GM21786 (cell line): Measurements from ENCODE around the gene DOC2B.

Experiments
- ATAC-seq: cut with Tn5 transposase; IDR thresholded peaks from one replicate; pipeline ENCODE4 v1.9.1; 2021; ENCODE audit not compliant: unreplicated experiment

Gene DOC2B

DNA sequence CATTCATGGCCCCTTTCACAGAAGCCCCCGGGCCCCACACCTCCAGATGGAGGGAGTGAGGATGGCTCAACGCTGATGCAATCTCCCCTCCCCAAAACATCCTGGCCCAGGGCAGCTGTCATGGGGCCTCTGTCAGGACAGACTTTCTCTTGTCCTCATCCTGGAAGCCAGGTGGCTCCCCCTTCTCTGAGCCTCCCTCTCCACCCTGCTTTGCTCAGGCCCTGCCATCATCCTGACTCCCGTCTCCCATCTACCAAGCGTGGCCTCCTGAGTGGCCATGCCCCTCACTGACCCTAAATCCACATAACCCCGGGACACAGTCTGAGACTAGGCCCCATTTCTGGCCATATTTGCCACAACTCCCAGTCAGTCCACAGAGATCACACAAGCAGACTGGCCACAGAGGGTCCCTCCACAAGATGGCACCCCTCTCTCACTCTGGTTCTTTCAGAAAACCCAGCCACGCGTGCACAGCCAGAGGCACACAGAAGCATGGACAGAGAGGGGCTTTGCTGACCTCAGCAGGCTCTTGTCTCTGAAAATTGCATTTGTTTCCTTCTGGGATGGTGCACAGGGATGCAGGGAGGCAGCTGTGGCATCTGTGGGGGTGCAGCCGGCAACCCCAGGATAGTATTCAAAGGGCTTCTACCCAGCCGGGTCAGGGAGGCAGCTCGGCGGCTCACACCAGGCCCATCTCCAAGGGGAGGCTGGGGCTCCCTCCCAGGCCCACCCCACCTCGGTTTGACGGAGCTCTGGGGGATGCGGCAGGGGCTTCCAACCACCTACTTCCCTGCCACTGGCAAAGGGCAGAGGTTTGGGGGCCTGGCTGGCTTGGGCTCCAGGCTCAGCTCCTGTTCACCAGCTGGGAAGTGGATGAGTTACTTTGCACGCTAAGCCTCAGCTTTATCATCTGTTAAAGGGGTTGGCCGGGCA is 16.9 kb downstream of the DOC2B start:
- no peak for ATAC-seq

GRCh38 chr17:163514-164098 is 17.8 kb downstream of the DOC2B start:
- ATAC-seq = no peak

- ATAC-seq = no peak
Measured at GRCh38 chr17:162689-163088, 18.8 kb downstream of the DOC2B start.

DNA sequence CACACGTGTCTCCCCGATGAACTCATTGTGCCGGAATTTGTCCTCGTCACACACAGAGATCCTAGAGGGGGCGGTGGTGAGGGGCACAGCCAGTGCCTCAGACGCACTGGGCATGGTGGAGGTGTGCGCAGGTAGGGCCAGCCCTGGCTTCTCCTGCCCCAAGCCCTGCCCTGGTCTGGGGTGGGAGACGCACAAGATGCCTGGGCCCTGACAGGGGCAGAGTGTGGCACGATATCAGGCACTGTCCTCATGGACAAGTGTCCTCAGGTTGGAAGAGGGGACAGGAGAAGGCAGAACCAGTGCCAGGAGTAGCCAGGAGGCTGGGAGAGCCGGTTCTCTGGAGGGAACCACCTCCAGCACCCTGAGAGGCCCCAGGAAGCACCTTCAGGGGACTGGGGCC is 20.0 kb downstream of the DOC2B start:
- no peak for ATAC-seq

DNA sequence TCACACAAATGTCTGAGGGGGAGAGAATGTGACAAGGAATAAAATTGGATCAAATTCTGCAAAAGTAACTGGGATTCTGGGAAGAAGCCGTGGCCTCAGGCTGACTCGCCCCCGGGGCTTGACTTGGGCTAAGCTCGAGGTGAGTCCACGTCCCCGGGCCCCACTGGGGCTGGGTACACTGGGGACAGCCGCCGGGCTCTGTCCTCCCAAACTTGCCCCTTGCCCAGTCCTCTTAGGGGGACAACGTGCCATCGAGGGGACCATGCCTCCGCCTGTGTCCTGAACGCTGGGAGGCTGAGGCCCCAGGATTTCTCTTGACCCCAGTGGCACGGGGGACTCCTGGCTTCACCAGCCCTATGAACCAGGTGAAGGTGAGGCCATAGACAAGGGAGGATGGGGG is 21.1 kb downstream of the DOC2B start:
- no peak for ATAC-seq

DNA sequence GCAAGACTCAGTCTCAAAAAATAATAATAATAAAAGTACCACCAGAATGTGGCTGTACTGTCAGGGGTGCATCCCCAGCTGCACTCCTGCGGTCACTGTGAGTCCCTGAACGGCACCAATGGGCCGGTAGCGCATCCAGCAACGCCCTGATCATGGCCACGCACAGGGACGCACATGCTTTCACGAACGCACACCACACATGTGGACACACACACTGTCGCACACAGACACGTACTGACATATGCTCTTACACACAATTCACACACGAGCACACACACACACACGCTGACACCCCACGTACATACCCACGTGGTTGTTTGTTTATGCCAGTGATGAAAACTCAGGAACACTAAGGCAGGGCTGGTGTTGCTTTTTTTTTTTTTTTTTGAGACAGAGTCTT is 21.8 kb downstream of the DOC2B start:
- no peak for ATAC-seq

DNA sequence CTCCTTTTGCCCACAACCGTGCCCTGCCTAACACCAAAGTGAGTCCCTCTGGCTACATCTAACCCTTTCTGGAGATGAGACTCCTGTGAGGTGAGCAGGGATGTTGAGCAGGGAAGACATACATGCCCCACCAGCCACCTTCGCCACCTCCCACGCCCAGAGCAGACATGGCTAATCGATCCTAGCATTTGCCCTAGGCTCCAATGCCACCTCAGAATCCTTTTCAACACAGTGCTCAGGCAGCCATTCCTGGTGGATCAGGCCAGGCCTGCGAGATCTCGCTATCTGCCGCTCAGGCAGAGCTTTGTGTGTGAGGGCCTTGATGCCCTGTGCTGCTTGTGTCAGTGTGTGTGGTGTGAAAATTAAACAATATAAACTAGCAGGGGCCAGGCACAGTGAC is 23.1 kb downstream of the DOC2B start:
- ATAC-seq = no peak

DNA sequence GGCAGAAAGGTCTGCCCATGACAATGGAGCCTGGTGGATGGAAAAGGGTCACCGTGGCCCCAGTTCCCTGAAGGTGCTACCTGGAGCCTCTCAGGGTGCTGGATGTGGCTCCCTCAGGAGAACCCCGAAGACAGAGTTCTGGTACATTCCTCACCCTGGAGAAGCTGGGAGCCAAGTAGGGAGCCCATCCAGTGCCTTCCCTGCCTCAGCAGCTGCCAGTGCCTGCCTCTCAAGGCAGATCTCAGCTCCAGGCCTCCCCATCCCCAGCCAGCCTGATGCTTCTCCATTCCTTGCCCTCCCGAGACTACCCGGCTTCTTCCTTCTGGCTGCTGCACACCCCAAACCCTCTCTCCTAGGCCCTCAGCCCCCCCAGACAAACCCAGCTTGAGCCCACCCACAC is 23.5 kb downstream of the DOC2B start:
- no peak for ATAC-seq

- ATAC-seq = no peak
Measured at GRCh38 chr17:156946-157345, 24.5 kb downstream of the DOC2B start.

DNA sequence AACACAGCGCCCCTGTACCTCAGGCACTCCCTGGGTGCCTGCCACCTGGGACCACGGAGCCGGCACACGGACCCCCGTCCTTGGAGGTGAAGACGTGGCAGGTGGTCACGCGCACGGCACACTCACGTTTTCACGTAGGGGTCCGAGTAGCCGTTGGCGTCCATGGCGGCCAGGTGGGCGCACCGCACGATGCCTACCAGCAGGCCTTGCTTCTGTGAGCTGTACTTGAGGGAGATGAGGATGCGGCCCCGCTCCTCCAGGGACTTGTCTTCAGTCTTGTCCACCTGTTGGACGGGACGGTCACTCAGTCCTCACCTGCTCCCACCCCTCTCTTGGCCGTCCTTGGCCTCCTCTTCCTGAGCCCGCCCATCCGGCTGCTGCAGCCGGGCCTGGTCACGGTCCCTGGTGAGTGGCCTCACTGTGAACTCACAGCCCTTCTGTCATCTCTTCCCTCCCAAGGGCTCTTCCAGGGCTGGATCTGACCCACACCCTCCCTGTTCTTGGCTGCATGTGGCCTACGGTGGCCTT is 25.3 kb downstream of the DOC2B start:
- ATAC-seq = no peak

DNA sequence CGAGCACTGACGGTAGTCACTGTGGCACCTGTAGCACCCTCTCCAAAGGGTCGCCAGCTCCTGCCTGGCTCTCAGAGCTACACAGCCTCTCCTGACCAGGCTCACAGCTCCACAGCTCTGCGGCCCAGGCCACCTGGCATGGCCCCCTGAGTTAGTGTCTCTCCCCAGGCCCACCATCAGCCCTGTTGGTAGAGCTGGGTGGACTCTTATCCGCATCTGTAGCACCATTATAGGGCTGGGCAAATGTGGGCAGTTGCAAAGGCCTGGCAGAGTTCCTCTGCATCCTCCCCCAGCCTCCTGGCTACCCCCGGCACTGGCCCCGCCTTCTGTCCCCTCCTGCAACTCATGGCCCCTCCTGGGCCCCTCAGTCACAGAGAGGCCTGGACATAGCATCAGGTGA is 25.9 kb downstream of the DOC2B start:
- ATAC-seq = no peak

DNA sequence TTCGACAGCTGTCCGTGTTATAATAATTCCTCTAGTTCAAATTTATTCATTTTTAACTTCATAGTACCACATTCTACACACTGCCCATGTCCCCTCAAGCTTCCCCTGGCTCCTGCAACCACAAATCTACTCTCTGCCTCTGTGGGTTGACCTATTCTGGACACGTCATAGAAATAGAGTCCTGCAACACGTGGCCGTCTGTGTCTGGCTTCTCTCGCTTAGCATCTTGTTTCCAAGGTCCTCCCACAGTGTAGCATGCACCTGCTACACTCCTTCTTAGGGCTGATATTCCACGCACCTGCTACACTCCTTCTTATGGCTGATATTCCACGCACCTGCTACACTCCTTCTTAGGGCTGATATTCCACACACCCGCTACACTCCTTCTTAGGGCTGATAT is 27.6 kb downstream of the DOC2B start:
- ATAC-seq = no peak

DNA sequence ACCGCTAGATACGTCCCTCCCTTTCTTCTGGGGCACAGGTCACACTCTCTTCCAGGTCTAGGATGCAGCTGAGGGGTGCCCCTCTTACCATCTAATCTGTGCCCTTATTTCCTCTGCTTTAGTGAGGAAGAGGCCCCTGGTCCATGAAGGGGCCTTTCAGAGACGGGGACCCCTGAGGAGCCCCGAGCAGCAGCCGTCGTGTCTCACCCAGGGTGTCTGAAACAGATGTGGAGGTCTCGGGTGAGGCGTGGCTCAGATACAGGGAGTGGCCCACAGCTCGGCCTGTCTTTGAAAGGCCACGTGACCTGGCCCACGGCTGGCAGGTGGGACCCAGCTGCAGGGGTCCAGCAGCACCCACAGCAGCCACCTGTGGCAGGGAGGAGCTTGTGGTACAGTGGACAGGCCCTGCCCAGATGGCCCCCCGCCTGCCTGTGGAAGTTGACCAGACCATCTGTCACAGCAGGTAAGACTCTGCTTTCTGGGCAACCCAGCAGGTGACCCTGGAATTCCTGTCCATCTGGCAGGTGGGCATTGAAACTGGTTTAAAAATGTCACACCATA is 28.5 kb downstream of the DOC2B start:
- ATAC-seq = no peak

DNA sequence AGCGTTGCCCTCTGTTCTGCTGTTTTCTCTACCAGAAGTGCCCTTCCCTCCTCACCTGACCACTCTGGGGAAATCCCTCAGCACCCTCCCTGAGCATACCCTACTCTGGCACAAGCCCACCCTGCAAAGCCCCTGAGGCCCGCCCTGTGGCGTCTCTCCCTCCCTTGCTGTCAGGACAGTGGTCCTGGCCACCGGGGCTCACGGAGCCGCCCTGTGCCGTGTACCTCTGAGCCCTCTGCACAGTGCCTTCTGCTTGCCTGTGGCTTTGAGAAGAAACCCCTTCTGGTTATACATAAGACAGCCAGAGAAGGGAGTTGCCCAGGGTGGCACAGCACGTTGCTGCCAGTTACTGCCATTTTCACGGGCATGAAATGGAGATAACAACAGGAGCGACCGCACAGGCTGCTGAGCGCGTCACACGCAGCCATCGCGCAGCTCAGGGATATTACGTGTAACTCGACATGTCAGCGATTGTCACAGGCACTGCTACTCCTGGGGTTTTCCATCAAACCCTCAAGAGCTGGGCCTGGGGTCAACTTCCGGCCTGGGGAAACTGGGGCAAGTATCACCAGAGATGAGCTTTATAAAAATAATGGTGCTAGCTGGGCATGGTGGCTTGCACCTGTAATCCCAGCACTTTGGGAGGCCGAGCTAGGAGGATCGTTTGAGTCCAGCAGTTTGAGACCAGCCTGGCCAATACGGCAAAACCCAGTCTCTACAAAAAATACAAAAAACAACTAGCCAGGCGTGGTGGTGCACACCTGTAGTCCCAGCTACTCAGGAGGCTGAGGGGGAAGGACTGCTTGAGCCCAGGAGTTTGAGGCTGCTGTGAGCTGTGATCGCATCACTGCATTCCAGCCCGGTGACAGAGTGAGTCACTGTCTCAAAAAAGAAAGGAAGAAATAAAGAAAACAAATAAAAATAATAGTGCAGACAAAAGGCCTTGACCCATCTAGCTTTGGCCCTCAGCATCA is 29.3 kb downstream of the DOC2B start:
- ATAC-seq = no peak

DNA sequence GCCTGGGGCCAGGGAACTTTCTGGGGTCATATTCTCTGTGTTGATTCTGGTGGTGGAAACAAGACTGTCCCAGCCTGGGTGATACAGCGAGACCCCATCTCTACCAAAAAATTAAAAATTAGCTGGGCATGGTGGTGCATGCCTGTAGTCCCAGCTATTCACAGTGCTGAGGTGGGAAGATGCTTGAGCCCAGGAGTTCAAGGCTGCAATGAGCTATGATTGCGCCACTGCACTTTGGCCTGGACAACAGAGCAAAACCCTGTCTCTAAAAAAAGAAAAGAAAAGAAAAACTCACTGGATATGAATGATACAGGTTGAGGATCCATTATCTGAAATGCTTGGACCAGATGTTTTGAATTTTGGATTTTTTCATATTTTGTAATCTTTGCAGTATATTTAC is 30.4 kb downstream of the DOC2B start:
- ATAC-seq = no peak

GRCh38 chr17:149897-150584 is 31.4 kb downstream of the DOC2B start:
- ATAC-seq = no peak

DNA sequence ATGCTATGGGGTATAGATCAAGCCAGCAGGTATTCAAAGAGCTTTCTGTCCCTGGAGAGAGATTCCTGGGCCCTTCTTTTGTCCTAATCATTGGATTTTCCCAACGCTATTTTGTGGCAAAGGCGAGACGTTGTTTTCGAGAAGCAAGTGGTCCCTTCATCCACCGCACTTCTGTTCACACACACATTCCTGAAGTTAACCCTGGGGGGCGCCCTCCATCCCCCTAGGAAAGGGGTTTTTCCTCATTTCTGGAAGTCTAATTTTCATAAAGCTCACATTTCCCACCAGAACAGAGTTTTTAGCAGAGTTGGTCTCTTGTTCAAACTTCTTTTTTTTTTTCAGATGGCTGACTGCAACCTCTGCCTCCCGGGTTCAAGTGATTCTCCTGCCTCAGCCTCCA is 32.2 kb downstream of the DOC2B start:
- no peak for ATAC-seq

GRCh38 chr17:148757-149156 is 32.7 kb downstream of the DOC2B start:
- ATAC-seq = no peak

DNA sequence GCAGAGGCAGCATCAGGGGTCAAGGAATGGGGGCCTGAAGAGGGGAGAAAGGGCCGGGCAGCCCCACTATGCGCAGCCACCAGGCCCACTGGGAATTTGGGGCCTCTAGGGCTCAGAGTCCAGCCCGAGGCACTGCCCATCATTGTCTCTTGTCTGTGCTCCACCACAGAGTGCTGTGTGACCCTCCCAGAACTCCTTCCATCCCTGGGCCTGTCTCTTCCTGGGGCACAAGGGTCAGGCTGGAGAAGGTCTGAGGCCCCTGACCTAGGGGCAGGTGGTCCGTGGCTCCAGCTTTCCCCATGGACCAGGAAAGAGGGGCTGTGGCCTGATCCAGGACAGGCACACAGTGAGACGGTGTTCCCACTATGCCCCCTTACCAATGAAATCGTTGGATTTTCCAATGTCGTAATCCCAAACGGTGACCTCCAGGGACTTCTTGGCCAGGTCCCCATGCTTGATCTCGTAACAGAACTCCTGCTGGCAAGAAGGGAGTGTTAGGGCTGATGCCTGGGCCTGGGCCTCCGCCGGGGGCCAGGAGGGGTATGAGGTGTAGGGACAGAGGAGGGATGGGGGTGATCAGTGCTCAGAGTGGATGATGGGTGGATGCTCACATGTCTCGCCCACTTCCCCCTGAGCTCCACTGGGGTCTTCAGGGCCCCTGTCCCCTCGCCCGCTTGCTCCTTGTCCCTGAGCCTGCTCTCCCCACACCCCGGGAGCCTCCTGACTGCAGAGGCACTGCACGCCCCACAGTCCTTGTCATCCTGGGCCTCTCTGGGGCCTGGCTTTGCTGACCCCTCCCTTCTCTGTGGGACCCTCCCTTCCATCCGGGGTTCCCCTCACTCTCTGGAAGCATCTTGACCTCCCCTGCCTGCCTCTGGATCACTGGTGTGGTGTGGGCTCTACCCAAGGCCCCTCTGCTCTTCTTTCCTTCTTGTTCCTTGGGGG is 33.4 kb downstream of the DOC2B start:
- no peak for ATAC-seq
